EL (cell line): Measurements from ENCODE around the gene CSF1.

Experiments
- DNase-seq: peaks from one replicate; pipeline ENCODE4 v3.0.0-alpha.2; 2016

CSF1 gene

GRCh38 chr1:109882288-109883245 lies 28.1 kb upstream of the CSF1 start:
- no peak for DNase-seq

GRCh38 chr1:109883248-109883955 lies 27.2 kb upstream of the CSF1 start:
- no peak for DNase-seq

DNA sequence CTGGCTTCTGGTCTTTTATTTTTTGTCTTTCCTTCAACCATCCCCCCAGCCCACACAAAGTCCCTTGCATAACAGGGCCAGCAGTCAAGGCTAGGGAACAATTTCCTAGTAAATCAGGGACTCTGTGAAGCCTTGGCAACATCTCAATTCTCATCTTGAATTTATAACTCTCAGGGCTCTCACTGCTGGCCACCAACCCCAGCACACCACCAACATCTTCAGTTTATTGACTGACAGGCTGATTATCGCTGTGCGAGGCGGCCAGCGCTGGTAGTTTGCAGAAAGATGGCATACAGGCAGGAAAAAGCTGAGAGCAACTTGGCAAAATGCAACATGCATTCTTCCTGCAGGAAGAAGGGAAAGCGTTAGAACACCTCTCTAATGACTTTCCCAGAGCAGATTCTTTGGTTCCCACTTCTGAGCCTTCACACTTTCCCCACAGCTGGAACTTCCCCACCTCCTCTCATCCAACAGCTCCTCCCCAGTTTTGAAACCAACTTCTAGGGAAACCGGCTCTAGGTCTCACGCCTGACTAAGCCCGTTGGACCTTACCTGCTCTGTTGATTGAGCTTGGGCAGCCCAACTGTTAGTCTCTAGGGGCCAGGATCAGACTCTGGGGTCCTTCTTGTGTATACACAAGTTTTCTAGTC lies 26.3 kb upstream of the CSF1 start:
- DNase-seq: no peak

DNA sequence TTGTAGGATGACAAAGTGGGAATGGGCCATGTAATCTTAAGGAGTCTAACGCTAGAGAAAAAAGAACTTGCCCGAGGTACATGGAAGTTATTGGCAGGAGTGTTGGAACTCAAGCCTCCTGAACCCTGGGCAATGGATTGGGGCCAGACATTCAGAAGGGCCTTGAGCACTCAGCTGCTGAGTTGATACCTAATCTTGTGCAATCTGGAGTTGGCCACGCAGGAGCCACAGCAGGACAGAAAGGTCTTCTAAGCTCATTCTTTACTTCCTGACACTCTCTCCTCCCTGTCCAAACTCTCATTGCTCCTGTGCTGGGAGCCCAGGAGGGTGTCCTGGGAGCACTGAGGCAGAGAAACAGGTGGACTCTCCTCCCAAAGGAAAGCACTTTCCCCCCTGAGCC lies 25.1 kb upstream of the CSF1 start:
- DNase-seq: no peak

- no peak for DNase-seq
Measured at GRCh38 chr1:109886827-109887226, 23.8 kb upstream of the CSF1 start.

DNA sequence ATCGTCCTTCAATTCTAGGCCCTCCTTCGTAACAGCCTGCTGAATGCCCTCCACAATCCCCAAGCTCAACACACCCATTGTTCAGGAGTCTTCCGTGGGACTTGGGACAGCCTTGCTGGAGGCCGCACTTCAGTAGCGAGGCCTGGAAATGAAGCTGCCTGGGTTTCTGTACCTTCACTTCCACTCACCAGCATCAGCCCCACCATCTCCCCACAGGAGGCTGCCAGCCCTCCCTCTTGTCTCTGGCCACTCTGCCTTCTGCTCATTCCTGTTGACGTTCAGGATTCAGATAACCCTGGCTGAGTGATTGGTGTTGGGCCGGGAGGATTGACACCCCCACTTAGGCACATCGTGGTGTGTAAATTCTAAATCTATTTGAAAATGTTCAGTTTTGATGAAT lies 23.4 kb upstream of the CSF1 start:
- no peak for DNase-seq

DNA sequence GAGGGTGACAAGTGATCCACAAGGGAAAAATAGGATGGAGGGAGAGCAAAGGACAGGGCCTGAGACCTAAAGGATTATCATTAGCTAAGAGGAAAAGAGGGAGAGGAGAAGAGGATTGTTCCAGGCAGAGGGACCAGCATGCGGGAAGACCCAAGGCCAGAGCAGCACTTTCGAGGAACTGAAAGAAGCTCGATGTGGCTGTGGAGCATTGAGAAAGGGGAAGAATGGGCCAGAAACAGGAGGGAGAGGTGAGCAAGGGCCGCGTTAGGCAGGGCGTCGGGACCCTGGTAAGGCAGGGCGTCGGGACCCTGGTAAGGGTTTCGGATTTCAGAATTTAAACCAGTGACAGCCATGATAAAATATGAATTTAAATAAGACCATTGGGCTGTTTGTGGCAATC lies 22.8 kb upstream of the CSF1 start:
- DNase-seq: no peak

- DNase-seq: no peak
Measured at GRCh38 chr1:109889094-109889493, 21.6 kb upstream of the CSF1 start.

GRCh38 chr1:109890115-109890953 lies 20.3 kb upstream of the CSF1 start:
- DNase-seq: no peak

GRCh38 chr1:109891930-109892329 lies 18.7 kb upstream of the CSF1 start:
- no peak for DNase-seq

DNA sequence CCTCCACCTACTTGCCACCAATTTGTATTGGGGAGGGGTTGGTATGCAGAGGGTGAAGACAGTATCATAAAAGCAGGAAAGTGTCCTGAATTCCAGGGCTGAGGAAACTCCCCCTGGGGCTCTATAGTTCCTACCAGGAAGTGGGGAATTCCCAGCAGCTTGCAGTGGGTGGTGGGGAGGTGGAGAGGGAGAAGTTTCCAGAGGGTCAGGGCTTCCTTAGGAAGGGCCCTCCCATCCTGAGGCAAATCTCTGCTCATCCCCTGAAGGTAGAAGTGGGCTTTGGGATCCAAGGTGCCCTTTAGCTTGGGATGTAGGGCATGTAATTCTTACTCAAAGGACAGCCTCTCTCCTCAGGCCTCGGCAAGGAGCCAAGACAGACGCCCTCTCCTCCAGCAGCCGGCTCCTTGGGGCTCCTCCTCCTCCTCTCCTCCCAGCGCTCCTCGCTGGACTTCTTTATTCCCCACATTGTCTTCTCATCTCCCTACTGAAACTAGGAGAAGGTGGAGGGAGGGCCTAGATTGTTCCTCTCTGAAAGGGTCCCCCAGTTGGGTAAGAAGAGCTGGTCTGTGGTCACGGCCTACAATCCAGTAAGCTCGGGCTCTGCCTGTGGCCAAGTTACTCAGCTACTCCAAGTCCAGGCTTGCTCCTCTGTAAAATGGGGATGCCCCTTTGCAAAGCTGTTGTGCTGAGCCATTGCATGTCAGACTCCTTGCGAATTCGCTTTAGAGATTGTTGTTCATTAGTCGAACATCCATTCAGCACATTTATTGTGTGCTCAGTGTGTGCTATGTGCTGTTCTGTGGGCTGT lies 17.9 kb upstream of the CSF1 start:
- DNase-seq: peak; percentile 74

DNA sequence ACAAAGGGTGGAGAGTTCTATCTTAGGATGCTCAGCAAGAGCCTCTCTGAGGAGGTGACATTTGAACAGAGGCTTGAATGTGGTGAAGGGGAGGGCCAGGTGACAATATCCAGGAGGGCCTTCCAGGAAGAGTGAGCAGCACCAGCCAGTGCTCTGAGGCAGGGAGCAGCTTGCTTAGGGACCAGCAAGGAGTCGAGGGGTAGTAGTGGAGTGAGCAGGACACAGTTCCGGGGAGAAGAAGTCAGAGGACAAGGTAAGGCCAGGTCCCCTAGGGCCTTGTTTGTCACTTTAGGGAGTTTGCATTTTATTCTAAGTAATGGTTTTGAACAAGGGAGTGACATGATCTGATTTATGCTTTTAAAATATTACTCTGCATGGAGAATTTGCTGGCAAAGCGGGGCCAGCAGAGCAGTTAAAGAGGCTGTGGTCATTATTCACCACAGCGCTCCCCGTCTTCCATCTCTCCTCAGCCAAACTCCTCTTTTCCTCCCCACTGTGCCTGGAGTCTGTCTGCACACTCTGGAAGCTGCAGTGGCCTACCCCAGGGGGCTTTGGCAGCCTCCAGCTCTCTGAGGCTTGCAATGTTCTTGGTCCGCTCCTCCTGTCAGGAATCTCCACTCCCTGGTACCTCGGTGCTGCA lies 17.0 kb upstream of the CSF1 start:
- no peak for DNase-seq

GRCh38 chr1:109894823-109895719 lies 15.6 kb upstream of the CSF1 start:
- DNase-seq: no peak

DNA sequence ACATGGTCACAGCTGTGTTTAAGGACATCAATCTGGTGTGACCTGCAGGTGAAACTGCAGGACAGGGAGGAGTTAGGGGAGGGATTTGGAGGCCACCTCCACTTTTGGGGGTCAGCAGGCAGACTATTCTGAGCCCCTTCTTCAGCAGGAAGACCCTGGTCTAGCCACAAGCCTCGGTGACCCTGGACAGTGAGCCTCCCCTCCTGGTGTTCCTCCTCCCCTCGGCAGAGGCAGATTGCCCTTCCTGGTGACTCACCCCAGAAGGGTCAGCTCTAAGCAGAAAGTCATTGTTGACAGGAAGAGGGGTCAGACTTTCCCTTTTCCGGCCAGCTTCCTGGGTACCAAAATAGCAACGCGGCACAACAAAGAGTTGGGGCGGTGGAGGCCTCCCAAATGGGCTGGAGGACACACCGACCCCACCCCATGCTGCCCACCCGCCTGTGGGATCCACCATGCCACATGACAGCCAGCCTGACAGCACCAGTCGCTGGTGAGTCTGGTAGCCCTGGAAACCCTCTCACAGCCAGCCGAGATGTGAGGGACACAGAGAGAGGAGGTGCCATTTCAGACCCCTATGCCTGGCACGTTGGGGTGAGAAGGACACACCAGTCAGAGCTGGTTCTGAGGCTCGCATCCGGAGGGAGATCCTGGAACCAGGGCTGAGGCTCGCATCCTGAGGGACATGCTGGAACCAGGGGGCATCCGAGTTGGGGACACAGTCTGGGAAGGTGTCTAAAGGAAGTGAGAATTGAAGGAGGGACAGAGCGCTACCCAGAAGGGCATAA lies 14.7 kb upstream of the CSF1 start:
- peak; percentile 77 for DNase-seq

- no peak for DNase-seq
Measured at GRCh38 chr1:109896681-109897080, 14.0 kb upstream of the CSF1 start.

DNA sequence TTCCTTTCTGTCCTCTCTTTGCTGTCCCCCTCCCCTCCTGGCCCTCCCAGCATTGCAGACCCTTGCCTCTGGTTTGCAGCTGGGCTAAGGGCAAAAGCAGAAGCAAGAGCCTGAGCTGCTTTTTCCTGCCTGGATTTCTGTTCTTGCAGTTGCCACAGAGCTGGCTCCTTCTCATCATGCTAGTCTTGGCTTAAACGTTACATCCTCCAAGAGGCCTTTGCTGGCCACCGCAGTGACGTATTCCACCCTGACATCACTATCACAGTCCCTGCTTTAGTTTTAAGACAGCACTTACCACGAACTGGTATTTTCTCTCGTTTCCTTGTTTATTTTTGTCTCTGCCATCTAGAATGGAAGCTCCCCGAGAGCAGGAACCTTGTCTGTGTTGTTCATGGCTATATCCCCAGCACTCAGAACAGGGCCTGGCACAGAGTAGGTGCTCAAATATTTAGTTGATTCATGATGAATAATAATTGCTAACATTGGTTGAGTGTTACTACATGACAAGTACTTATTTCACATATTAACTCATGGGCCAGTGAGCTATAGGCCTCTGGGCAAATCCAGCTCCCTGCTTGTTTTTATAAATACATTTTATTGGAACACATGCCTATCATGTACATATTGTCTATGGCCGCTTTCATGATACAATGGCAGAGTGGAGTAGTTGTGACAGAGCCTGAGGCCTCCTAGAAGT lies 13.2 kb upstream of the CSF1 start:
- no peak for DNase-seq

DNA sequence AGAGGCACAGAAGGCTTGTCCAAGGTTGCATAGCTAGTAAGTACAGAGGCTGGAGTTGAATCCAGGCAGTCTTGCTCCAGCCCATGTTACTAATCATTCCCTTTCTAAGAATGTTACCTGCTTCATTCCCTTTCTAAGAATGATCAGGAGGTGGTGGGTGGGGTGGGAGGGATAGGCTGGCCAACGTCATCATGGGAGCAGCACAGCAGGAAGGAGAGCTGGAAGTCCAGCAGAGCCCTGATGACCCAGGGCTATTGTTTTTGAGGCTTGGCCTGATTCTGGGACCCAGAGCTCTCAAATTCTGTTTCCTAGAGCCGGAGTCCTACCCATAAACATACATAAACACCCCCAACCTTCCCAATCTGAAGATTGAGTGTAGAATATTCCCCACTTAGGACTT lies 11.8 kb upstream of the CSF1 start:
- no peak for DNase-seq

- DNase-seq: no peak
Measured at GRCh38 chr1:109901141-109901523, 9.5 kb upstream of the CSF1 start.
